Measurements from ENCODE around the gene MEIOSIN.

- TF ChIP-seq, protein P1, sequence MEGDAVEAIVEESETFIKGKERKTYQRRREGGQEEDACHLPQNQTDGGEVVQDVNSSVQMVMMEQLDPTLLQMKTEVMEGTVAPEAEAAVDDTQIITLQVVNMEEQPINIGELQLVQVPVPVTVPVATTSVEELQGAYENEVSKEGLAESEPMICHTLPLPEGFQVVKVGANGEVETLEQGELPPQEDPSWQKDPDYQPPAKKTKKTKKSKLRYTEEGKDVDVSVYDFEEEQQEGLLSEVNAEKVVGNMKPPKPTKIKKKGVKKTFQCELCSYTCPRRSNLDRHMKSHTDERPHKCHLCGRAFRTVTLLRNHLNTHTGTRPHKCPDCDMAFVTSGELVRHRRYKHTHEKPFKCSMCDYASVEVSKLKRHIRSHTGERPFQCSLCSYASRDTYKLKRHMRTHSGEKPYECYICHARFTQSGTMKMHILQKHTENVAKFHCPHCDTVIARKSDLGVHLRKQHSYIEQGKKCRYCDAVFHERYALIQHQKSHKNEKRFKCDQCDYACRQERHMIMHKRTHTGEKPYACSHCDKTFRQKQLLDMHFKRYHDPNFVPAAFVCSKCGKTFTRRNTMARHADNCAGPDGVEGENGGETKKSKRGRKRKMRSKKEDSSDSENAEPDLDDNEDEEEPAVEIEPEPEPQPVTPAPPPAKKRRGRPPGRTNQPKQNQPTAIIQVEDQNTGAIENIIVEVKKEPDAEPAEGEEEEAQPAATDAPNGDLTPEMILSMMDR (conservative IDR thresholded peaks at IDR 0.05): no peak
- no peak for TF ChIP-seq ZFX (IDR thresholded peaks at IDR 0.05)
These were observed 57.7 kb downstream of the MEIOSIN start for GRCh38 chr19:45790942-45791341.

All from C4-2B (cell line).